ENCODE data around the gene ETFDH. TPM values are rescaled to one million over a fixed set of nuclear protein-coding genes. Genes with fewer than 3 reads are reported as not detected.
"Not testable (repeated sequence)": the region's sequence is repeated elsewhere in the genome, so short reads cannot be mapped to it uniquely, and the experiment has no call there.

Gene ETFDH
- total RNA-seq, 1 donor from 2014 or later = 25.2 TPM

GRCh38 chr4:158739600-158739999 lies 67.5 kb downstream of the ETFDH start:
- DNase-seq (ENCODE audit: low spot score) (no peak), ATAC-seq (no peak)
- intact Hi-C loops (cut with DNase I) = no loop called here

- ATAC-seq = no peak
- DNase-seq (ENCODE audit: low spot score) = no peak
- intact Hi-C loops (cut with DNase I) = no loop called here
Observed at GRCh38 chr4:158741326-158742021, 69.4 kb downstream of the ETFDH start.

- DNase-seq (ENCODE audit: low spot score); intact Hi-C loops (cut with DNase I); ATAC-seq: not testable (repeated sequence)
Observed at GRCh38 chr4:158746537-158746936, 74.4 kb downstream of the ETFDH start.

- ATAC-seq = no peak
- intact Hi-C loops (cut with DNase I) = no loop called here
- no peak for DNase-seq (ENCODE audit: low spot score)
Observed at GRCh38 chr4:158750379-158750778, 78.3 kb downstream of the ETFDH start.

GRCh38 chr4:158754385-158755180 lies 82.5 kb downstream of the ETFDH start:
- intact Hi-C loops (cut with DNase I) = no loop called here
- ATAC-seq (peak; percentile 51), DNase-seq (ENCODE audit: low spot score) (no peak)

- ATAC-seq; DNase-seq (ENCODE audit: low spot score); intact Hi-C loops (cut with DNase I): not testable (repeated sequence)
Observed at GRCh38 chr4:158755819-158756218, 83.7 kb downstream of the ETFDH start.

- ATAC-seq (no peak), DNase-seq (ENCODE audit: low spot score) (no peak)
- intact Hi-C loops (cut with DNase I) = no loop called here
Observed at GRCh38 chr4:158756588-158756987, 84.5 kb downstream of the ETFDH start.

DNA sequence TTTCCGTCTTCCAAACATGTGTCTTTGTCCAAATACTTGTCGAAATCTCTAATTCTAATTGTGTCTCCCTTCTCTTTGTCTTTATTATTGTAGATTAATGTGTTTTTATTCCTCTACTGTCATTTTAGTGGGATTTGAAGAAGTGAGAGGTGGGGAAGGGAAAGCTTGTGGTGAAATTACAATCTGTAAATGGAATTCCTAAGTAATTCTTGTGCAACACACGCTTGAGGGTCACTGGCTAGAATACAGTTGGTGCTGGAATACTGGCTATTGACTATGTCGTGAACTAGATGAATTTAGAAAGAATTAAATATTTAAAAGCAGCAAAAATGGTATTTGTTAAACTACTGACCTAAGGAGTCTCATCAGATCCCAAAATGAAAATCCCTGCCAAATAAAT lies 86.0 kb downstream of the ETFDH start:
- intact Hi-C loops (cut with DNase I) = no loop called here

DNA sequence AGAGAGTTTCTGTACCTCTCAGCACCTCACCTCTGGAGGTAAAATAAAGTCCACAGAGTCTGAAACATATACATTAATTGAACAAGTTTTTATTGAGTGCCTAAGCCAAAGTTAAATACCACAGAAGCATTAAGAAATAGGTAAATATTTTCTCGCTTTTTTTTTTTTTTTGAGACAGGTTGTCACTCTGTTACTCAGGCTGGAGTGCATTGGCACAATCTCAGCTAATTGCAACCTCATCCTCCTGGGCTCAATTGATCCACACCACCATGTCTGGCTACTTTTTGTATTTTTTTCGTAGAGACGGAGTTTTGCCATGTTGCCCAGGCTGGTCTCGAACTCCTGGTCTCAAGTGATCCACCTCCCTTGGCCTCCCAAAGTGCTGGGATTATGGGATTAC lies 86.6 kb downstream of the ETFDH start:
- intact Hi-C loops (cut with DNase I) = no loop called here
- ATAC-seq (no peak), DNase-seq (ENCODE audit: low spot score) (no peak)

More for the DNA sequence above, 86.0 kb downstream of the ETFDH start:
- DNase-seq (ENCODE audit: low spot score) = no peak
- no peak for ATAC-seq

Other genes with a start within 250 kb of the ETFDH start
- not detected for gene RXFP1, start 150.4 kb upstream of the ETFDH start, total RNA-seq
- gene C4orf46, start 409 bp upstream of the ETFDH start, total RNA-seq = 3.8 TPM
- 17.2 TPM for gene PPID, start 51.1 kb downstream of the ETFDH start, total RNA-seq
- gene FNIP2, start 96.7 kb downstream of the ETFDH start, total RNA-seq = 48.7 TPM